ENCODE results near the gene ARCN1.
A peak's percentile ranks its signal among the peaks of the same experiment; 100 is the strongest.

ARCN1 gene

GRCh38 chr11:118572061-118572980 lies at the start of gene ARCN1:
Gene ARCN1, plus strand, starts transcription at chr11:118572409. Its CDS starts 139 bp downstream, at chr11:118572548.
- DNase-seq = peak; percentile 86

GRCh38 chr11:118522571-118523072 lies 49.6 kb upstream of the ARCN1 start:
- DNase-seq = no peak

GRCh38 chr11:118524356-118524755 lies 47.9 kb upstream of the ARCN1 start:
- DNase-seq = no peak

GRCh38 chr11:118524757-118525470 lies 47.3 kb upstream of the ARCN1 start:
- DNase-seq = no peak

GRCh38 chr11:118526688-118527087 lies 45.5 kb upstream of the ARCN1 start:
- no peak for DNase-seq

GRCh38 chr11:118527109-118527508 lies 45.1 kb upstream of the ARCN1 start, which contains the start of gene TTC36:
Gene TTC36, plus strand, starts transcription at chr11:118527474. Its CDS starts 21 bp downstream, at chr11:118527495.
- DNase-seq = no peak

- no peak for DNase-seq
Measured at GRCh38 chr11:118528511-118528910, 43.7 kb upstream of the ARCN1 start.

GRCh38 chr11:118529584-118530175 lies 42.5 kb upstream of the ARCN1 start:
- no peak for DNase-seq

GRCh38 chr11:118530180-118530682 lies 42.0 kb upstream of the ARCN1 start:
- DNase-seq = no peak

GRCh38 chr11:118530683-118531596 lies 41.3 kb upstream of the ARCN1 start, which contains the start of gene TMEM25:
Gene TMEM25, plus strand, starts transcription at chr11:118531192. Its CDS starts 610 bp downstream, at chr11:118531802.
- DNase-seq = peak; percentile 74

GRCh38 chr11:118531597-118532084 lies 40.6 kb upstream of the ARCN1 start:
- no peak for DNase-seq

- DNase-seq = no peak
Measured at GRCh38 chr11:118532091-118532490, 40.1 kb upstream of the ARCN1 start.

GRCh38 chr11:118532852-118533768 lies 39.1 kb upstream of the ARCN1 start:
- no peak for DNase-seq

GRCh38 chr11:118533769-118534729 lies 38.2 kb upstream of the ARCN1 start:
- no peak for DNase-seq

GRCh38 chr11:118535261-118535660 lies 36.9 kb upstream of the ARCN1 start:
- no peak for DNase-seq

GRCh38 chr11:118536726-118537125 lies 35.5 kb upstream of the ARCN1 start:
- DNase-seq = no peak

- DNase-seq = no peak
Measured at GRCh38 chr11:118537409-118537980, 34.7 kb upstream of the ARCN1 start.

- no peak for DNase-seq
Measured at GRCh38 chr11:118544010-118544646, 28.1 kb upstream of the ARCN1 start.
